Measurements from ENCODE around the gene C22orf23. TPM values are rescaled to one million over a fixed set of nuclear protein-coding genes. Genes with fewer than 3 reads are reported as not detected.
"Not testable (repeated sequence)": the region's sequence is repeated elsewhere in the genome, so short reads cannot be mapped to it uniquely, and the experiment has no call there.

The C22orf23 gene
- total RNA-seq, 2 experiments from 2014 or later: not detected

GRCh38 chr22:37954686-37955085 is 1.3 kb upstream of the C22orf23 start:
- ChIA-PET CTCF (interaction anchor here (1.7 kb wide), 2 partner anchors 11 to 137 kb away, joined by 5 to 7 read pairs; no protein-coding TSS in a partner anchor), POLR2A (interaction anchor here (0.7 to 0.9 kb wide), 2 partner anchors 112 to 327 kb away, joined by 3 to 5 read pairs; no protein-coding TSS in a partner anchor)
- Histone ChIP-seq H3K9me3 (ENCODE audit: control insufficient read depth in 1 of 2, insufficient read depth in 1 of 2, low read length in 2 of 2) (no peaks in the 10 kb centered on the region), H3K4me1 (ENCODE audit: insufficient read depth, low read length) (peaks cover 25% of the 10 kb centered on the region), H3K27me3 (ENCODE audit: control insufficient read depth in 1 of 2, insufficient read depth in 2 of 2, low read length in 2 of 2) (peaks cover 5 to 7% of the 10 kb centered on the region in 2 experiments), H3K4me3 (ENCODE audit: low read length) (peak overlapping the region; percentile 95), H3K27ac (ENCODE audit: low read depth in 1 of 2, low read length in 2 of 2) (no peak overlapping the region), H3K36me3 (ENCODE audit: insufficient read depth, low read length) (peaks cover 29% of the 10 kb centered on the region)
- DNase-seq (no peak), ATAC-seq (ENCODE audit: poor library complexity) (no peak)
- no peaks in the 10 kb centered on the region for H3K9me3 Mint-ChIP-seq
- H3K36me3 Mint-ChIP-seq (ENCODE audit: low read depth): peaks cover 53% of the 10 kb centered on the region
- peaks cover 19% of the 10 kb centered on the region for H3K27me3 Mint-ChIP-seq
- no peak for TF ChIP-seq CTCF (IDR thresholded peaks at IDR 0.05)
- intact Hi-C loops (cut with DNase I, micrococcal nuclease): loop anchor here in 1 of 2 experiments (5.0 kb wide), 3 partner anchors 47 to 147 kb away; partner anchors contain the start of genes EIF3L, GCAT and MICALL1
- H3K4me1 Mint-ChIP-seq (ENCODE audit: low read depth): peaks cover 55% of the 10 kb centered on the region
- peak overlapping the region; percentile 92 for H3K27ac Mint-ChIP-seq
- peak overlapping the region; percentile 100 for H3K4me3 Mint-ChIP-seq

GRCh38 chr22:37953062-37953436 is 352 bp downstream of the C22orf23 start:
- peaks cover 37% of the 10 kb centered on the region for H3K36me3 Mint-ChIP-seq (ENCODE audit: low read depth)
- H3K4me1 ChIP-seq (ENCODE audit: insufficient read depth, low read length): peaks cover 25% of the 10 kb centered on the region
- TF ChIP-seq CTCF (IDR thresholded peaks at IDR 0.05): no peak
- ATAC-seq (ENCODE audit: poor library complexity) (peak; percentile 45), DNase-seq (no peak)
- intact Hi-C loops (cut with DNase I, micrococcal nuclease): loop anchor here in 1 of 2 experiments (5.0 kb wide), 3 partner anchors 46 to 146 kb away; partner anchors contain the start of genes EIF3L, GCAT and MICALL1
- H3K27ac ChIP-seq (ENCODE audit: low read depth in 1 of 2, low read length in 2 of 2): no peak overlapping the region
- ChIA-PET POLR2A (interaction anchor here (0.6 to 1.4 kb wide), 8 partner anchors 9 to 145 kb away, joined by 3 to 10 read pairs (median 4); partner anchors contain the start of genes ANKRD54, GCAT and MICALL1), CTCF (interaction anchor here (0.6 to 1.7 kb wide), 3 partner anchors 13 to 376 kb away, joined by 5 to 7 read pairs (median 5); no protein-coding TSS in a partner anchor)
- no peaks in the 10 kb centered on the region for H3K9me3 ChIP-seq (ENCODE audit: control insufficient read depth in 1 of 2, insufficient read depth in 1 of 2, low read length in 2 of 2)
- peaks cover 46% of the 10 kb centered on the region for H3K4me1 Mint-ChIP-seq (ENCODE audit: low read depth)
- peaks cover 19% of the 10 kb centered on the region for H3K27me3 Mint-ChIP-seq
- H3K4me3 ChIP-seq (ENCODE audit: low read length): peak overlapping the region; percentile 95
- peak overlapping the region; percentile 92 for H3K27ac Mint-ChIP-seq
- peaks cover 16% of the 10 kb centered on the region for H3K36me3 ChIP-seq (ENCODE audit: insufficient read depth, low read length)
- peaks cover 5 to 7% of the 10 kb centered on the region in 2 experiments for H3K27me3 ChIP-seq (ENCODE audit: control insufficient read depth in 1 of 2, insufficient read depth in 2 of 2, low read length in 2 of 2)
- H3K9me3 Mint-ChIP-seq: no peaks in the 10 kb centered on the region
- H3K4me3 Mint-ChIP-seq: peak overlapping the region; percentile 100

GRCh38 chr22:37952629-37953028 is 772 bp downstream of the C22orf23 start:
- H3K9me3 ChIP-seq (ENCODE audit: control insufficient read depth in 1 of 2, insufficient read depth in 1 of 2, low read length in 2 of 2); CTCF ChIA-PET; H3K27me3 ChIP-seq (ENCODE audit: control insufficient read depth in 1 of 2, insufficient read depth in 2 of 2, low read length in 2 of 2); H3K27ac Mint-ChIP-seq; H3K9me3 Mint-ChIP-seq; ATAC-seq (ENCODE audit: poor library complexity); POLR2A ChIA-PET; H3K27ac ChIP-seq (ENCODE audit: low read depth in 1 of 2, low read length in 2 of 2): not testable (repeated sequence)
- Histone ChIP-seq H3K4me3 (ENCODE audit: low read length) (peak overlapping the region; percentile 95), H3K36me3 (ENCODE audit: insufficient read depth, low read length) (peaks cover 11% of the 10 kb centered on the region), H3K4me1 (ENCODE audit: insufficient read depth, low read length) (peaks cover 24% of the 10 kb centered on the region)
- intact Hi-C loops (cut with DNase I, micrococcal nuclease): loop anchor here in 1 of 2 experiments (5.0 kb wide), 3 partner anchors 45 to 145 kb away; partner anchors contain the start of genes EIF3L, GCAT and MICALL1
- H3K27me3 Mint-ChIP-seq: peaks cover 19% of the 10 kb centered on the region
- peak overlapping the region; percentile 100 for H3K4me3 Mint-ChIP-seq
- peak in 1 of 14 experiments; percentile 1 for DNase-seq
- peaks cover 43% of the 10 kb centered on the region for H3K4me1 Mint-ChIP-seq (ENCODE audit: low read depth)
- H3K36me3 Mint-ChIP-seq (ENCODE audit: low read depth): peaks cover 33% of the 10 kb centered on the region
